ENCODE results near the gene LRRC18. TPM values are rescaled to one million over a fixed set of nuclear protein-coding genes. Genes with fewer than 3 reads are reported as not detected.
A peak's percentile ranks its signal among the peaks of the same experiment; 100 is the strongest.

The LRRC18 gene
- total and polyA plus RNA-seq, 5 donors from 2014 or later: not detected

DNA sequence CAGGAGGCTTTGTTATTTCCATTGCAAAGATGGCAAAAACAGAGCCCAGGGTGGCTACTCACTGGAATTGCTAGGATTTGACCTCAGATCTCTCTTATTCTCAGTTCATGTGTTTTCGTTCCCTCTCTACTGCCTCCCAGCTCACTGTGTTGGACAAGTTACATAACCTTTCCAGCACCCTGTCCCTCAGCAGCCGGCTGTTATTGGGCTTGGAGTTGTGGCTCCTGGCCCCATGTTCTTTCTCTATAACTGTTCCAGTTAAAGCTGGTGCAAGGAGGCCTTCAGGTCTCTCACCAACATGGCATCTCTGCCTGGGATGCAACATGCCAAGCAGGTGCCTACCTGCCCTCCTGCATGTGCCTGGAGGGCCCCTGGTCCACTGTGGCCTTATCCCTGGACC is 56.8 kb downstream of the LRRC18 start:
- Mint-ChIP-seq H3K27me3 (no peaks in the 10 kb centered on the region), H3K27ac (no peak overlapping the region), H3K9me3 (no peaks in the 10 kb centered on the region), H3K36me3 (no peaks in the 10 kb centered on the region), H3K4me3 (no peak overlapping the region), H3K4me1 (peaks cover 0 to 5% (median 0%) of the 10 kb centered on the region in 4 donors)
- Histone ChIP-seq H3K4me1 (ENCODE audit: control insufficient read depth, insufficient read depth, low read length, poor library complexity, severe bottlenecking) (no peaks in the 10 kb centered on the region), H3K9me3 (ENCODE audit: control insufficient read depth in 2 of 2, low read length in 2 of 2) (no peaks in the 10 kb centered on the region), H3K27me3 (ENCODE audit: control insufficient read depth, insufficient read depth, low read length) (no peaks in the 10 kb centered on the region), H3K36me3 (ENCODE audit: control insufficient read depth, insufficient read depth, low read length) (no peaks in the 10 kb centered on the region), H3K4me3 (ENCODE audit: low read depth, low read length) (no peak overlapping the region), H3K27ac (ENCODE audit: insufficient read depth, low read length, poor library complexity, severe bottlenecking) (no peak overlapping the region)
- DNase-seq: no peak
- no peak for ATAC-seq (ENCODE audit: low read depth in 2 of 2)

DNA sequence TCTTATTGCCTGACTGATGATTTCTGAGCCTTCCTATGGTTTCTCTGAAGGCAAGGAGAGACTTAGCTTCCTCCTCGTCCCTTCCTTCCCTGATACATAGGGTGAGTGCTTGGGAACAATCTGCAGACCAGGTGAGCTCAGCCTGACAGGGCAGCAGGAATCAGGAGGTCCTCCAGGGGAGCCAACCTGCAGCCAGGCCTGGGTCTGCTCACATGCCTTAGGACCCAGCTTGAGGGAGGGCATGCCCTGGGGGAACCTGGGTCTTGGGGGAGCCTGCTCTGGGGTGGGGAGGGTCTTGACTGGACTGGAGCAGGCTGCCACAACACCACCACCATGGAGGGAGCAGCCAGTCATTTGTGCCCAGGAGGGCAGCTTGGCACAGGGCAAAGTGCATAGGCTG is 57.7 kb downstream of the LRRC18 start:
- ATAC-seq (ENCODE audit: low read depth in 2 of 2) (no peak), DNase-seq (no peak)
- no peaks in the 10 kb centered on the region for H3K27me3 Mint-ChIP-seq
- H3K4me3 Mint-ChIP-seq: no peak overlapping the region
- no peaks in the 10 kb centered on the region for H3K27me3 ChIP-seq (ENCODE audit: control insufficient read depth, insufficient read depth, low read length)
- no peak overlapping the region for H3K27ac ChIP-seq (ENCODE audit: insufficient read depth, low read length, poor library complexity, severe bottlenecking)
- no peaks in the 10 kb centered on the region for H3K9me3 ChIP-seq (ENCODE audit: control insufficient read depth in 2 of 2, low read length in 2 of 2)
- no peaks in the 10 kb centered on the region for H3K36me3 ChIP-seq (ENCODE audit: control insufficient read depth, insufficient read depth, low read length)
- H3K9me3 Mint-ChIP-seq: no peaks in the 10 kb centered on the region
- no peaks in the 10 kb centered on the region for H3K4me1 ChIP-seq (ENCODE audit: control insufficient read depth, insufficient read depth, low read length, poor library complexity, severe bottlenecking)
- H3K4me3 ChIP-seq (ENCODE audit: low read depth, low read length): no peak overlapping the region
- no peak overlapping the region for H3K27ac Mint-ChIP-seq
- peaks cover 0 to 5% (median 0%) of the 10 kb centered on the region in 4 donors for H3K4me1 Mint-ChIP-seq
- no peaks in the 10 kb centered on the region for H3K36me3 Mint-ChIP-seq

DNA sequence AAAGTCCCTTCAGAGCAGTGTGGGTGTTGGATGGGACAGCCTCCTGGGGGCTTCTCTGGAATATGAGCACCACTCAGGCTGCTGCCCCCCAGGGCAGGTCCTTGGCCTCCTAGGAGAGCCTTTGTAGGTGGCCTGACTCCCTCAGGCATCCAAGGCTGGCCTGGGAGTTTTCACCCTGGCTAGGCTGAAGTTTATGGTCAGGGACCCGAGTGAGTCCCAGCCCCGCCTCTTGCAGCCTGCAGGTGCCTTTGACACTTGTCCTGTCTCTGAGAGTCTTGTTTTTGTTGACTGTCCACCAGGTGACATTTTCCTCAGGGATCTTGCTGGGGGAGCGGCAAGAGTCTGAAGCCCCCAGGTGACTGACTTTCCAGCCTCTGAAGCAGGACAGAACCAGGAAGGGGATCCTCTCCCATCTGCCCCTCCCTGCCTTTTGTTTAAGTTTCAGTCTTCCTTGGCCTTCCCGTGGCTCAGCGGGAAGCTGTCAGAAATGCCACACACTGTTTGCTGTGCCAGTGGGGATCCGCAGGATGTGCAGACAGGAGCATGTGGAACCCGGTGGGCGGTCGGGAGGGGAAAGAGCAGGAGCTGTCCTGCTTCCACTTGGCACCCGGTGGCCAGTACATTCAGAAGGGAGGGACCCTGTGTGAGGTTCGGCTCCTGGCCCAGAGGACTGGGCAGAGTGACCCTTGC is 59.5 kb downstream of the LRRC18 start:
- no peaks in the 10 kb centered on the region for H3K9me3 Mint-ChIP-seq
- H3K9me3 ChIP-seq (ENCODE audit: control insufficient read depth in 2 of 2, low read length in 2 of 2): no peaks in the 10 kb centered on the region
- no peaks in the 10 kb centered on the region for H3K36me3 ChIP-seq (ENCODE audit: control insufficient read depth, insufficient read depth, low read length)
- H3K4me3 Mint-ChIP-seq: no peak overlapping the region
- H3K36me3 Mint-ChIP-seq: no peaks in the 10 kb centered on the region
- H3K4me1 ChIP-seq (ENCODE audit: control insufficient read depth, insufficient read depth, low read length, poor library complexity, severe bottlenecking): no peaks in the 10 kb centered on the region
- DNase-seq: no peak
- H3K4me1 Mint-ChIP-seq: peaks cover 0 to 5% (median 0%) of the 10 kb centered on the region in 4 donors
- no peak for ATAC-seq (ENCODE audit: low read depth in 2 of 2)
- no peak overlapping the region for H3K27ac ChIP-seq (ENCODE audit: insufficient read depth, low read length, poor library complexity, severe bottlenecking)
- no peak overlapping the region for H3K27ac Mint-ChIP-seq
- no peaks in the 10 kb centered on the region for H3K27me3 Mint-ChIP-seq
- no peaks in the 10 kb centered on the region for H3K27me3 ChIP-seq (ENCODE audit: control insufficient read depth, insufficient read depth, low read length)
- H3K4me3 ChIP-seq (ENCODE audit: low read depth, low read length): no peak overlapping the region

DNA sequence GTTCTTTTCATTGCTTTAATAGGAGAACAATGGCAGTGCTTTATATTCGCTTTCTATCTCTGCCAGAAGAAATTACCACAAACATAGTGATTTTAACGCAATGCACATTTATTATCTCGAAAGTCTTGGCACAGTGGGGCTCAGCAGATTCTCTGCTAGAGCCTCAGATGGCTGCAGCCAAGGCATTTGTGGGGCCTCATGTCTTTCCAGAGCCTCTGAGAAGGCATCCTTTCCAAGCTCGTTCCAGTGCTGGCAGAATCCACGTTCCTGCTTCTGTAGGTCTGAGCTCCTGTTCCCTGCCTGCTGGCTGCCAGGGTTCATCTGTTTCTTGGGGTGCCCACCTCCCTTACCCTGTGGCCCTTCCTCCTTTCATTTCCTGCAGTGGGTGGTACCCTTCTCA is 60.2 kb downstream of the LRRC18 start:
- ATAC-seq (ENCODE audit: low read depth in 2 of 2): no peak
- no peaks in the 10 kb centered on the region for H3K9me3 ChIP-seq (ENCODE audit: control insufficient read depth in 2 of 2, low read length in 2 of 2)
- H3K27me3 ChIP-seq (ENCODE audit: control insufficient read depth, insufficient read depth, low read length): no peaks in the 10 kb centered on the region
- no peak overlapping the region for H3K4me3 ChIP-seq (ENCODE audit: low read depth, low read length)
- no peaks in the 10 kb centered on the region for H3K4me1 ChIP-seq (ENCODE audit: control insufficient read depth, insufficient read depth, low read length, poor library complexity, severe bottlenecking)
- Mint-ChIP-seq H3K4me1 (peaks cover 0 to 5% (median 0%) of the 10 kb centered on the region in 4 donors), H3K27me3 (no peaks in the 10 kb centered on the region), H3K9me3 (no peaks in the 10 kb centered on the region), H3K27ac (peak overlapping the region in 1 of 3 donors; percentile 14), H3K36me3 (no peaks in the 10 kb centered on the region), H3K4me3 (no peak overlapping the region)
- H3K36me3 ChIP-seq (ENCODE audit: control insufficient read depth, insufficient read depth, low read length): no peaks in the 10 kb centered on the region
- no peak overlapping the region for H3K27ac ChIP-seq (ENCODE audit: insufficient read depth, low read length, poor library complexity, severe bottlenecking)
- DNase-seq: no peak

DNA sequence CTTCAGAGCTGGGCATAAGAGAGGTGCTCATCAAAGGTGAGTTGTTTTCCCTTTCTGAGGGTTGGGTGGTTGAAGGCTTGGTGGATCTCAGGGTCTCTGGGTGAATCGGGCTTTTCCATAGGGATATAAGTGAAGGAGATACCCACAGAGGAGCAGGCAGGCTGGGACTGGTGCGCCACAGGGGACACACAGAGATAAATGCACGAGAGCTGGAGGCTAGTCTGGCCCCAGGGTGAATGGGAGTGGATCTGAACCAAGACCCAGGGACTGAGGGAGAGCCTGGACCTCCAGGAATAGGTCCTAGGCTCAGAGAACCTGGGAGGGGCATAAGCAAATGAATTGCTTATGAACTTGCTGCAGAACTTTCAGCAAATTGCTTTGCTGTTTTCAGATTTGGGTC is 61.5 kb downstream of the LRRC18 start:
- Histone ChIP-seq H3K4me1 (ENCODE audit: control insufficient read depth, insufficient read depth, low read length, poor library complexity, severe bottlenecking) (no peaks in the 10 kb centered on the region), H3K36me3 (ENCODE audit: control insufficient read depth, insufficient read depth, low read length) (no peaks in the 10 kb centered on the region), H3K27ac (ENCODE audit: insufficient read depth, low read length, poor library complexity, severe bottlenecking) (no peak overlapping the region), H3K27me3 (ENCODE audit: control insufficient read depth, insufficient read depth, low read length) (no peaks in the 10 kb centered on the region), H3K4me3 (ENCODE audit: low read depth, low read length) (no peak overlapping the region), H3K9me3 (ENCODE audit: control insufficient read depth in 2 of 2, low read length in 2 of 2) (no peaks in the 10 kb centered on the region)
- ATAC-seq (ENCODE audit: low read depth in 2 of 2) (no peak), DNase-seq (no peak)
- no peak overlapping the region for H3K27ac Mint-ChIP-seq
- H3K4me1 Mint-ChIP-seq: no peaks in the 10 kb centered on the region
- no peaks in the 10 kb centered on the region for H3K36me3 Mint-ChIP-seq
- no peaks in the 10 kb centered on the region for H3K27me3 Mint-ChIP-seq
- no peak overlapping the region for H3K4me3 Mint-ChIP-seq
- no peaks in the 10 kb centered on the region for H3K9me3 Mint-ChIP-seq

DNA sequence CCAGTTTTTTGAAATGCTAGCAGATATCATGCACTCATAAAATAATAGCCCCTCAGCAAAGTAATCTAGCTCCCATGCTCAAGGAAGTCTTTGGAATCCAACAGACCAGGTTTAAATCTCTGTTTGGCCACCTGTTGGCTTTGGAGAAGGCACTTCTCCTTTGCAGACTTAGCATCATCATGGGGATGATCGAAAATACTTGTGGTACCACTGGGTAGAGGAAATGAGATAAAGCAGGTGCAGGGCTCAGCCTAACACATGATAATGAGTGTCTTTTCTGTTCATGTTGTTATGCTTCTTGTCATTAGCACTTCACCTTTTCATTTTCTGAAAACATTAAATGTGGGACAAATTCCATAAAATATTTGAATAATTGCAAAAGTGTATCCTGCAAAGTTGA is 67.4 kb downstream of the LRRC18 start:
- Mint-ChIP-seq H3K4me1 (no peaks in the 10 kb centered on the region), H3K36me3 (no peaks in the 10 kb centered on the region), H3K27ac (no peak overlapping the region), H3K4me3 (no peak overlapping the region), H3K27me3 (no peaks in the 10 kb centered on the region), H3K9me3 (peaks cover 0 to 4% (median 0%) of the 10 kb centered on the region in 7 donors)
- ATAC-seq (ENCODE audit: low read depth in 2 of 2) (no peak), DNase-seq (no peak)
- Histone ChIP-seq H3K27ac (ENCODE audit: insufficient read depth, low read length, poor library complexity, severe bottlenecking) (no peak overlapping the region), H3K9me3 (ENCODE audit: control insufficient read depth in 2 of 2, low read length in 2 of 2) (no peaks in the 10 kb centered on the region), H3K36me3 (ENCODE audit: control insufficient read depth, insufficient read depth, low read length) (no peaks in the 10 kb centered on the region), H3K27me3 (ENCODE audit: control insufficient read depth, insufficient read depth, low read length) (no peaks in the 10 kb centered on the region), H3K4me3 (ENCODE audit: low read depth, low read length) (no peak overlapping the region), H3K4me1 (ENCODE audit: control insufficient read depth, insufficient read depth, low read length, poor library complexity, severe bottlenecking) (no peaks in the 10 kb centered on the region)

Other genes with a start within 250 kb of the LRRC18 start
- not detected for gene VSTM4, start 175.7 kb upstream of the LRRC18 start, total RNA-seq
- gene VSTM4, start 175.7 kb upstream of the LRRC18 start, polyA plus RNA-seq: under 1 TPM in 1 of 4 donors, not detected in 3; 0.05 TPM
- gene FAM170B, start 194.2 kb upstream of the LRRC18 start, total RNA-seq: not detected
- not detected for gene FAM170B, start 194.2 kb upstream of the LRRC18 start, polyA plus RNA-seq
- 7.9 TPM for gene TMEM273, start 248.6 kb upstream of the LRRC18 start, total RNA-seq
- 10 to 100 TPM; 16.4 to 46.2 (median 35.8) TPM for gene TMEM273, start 248.6 kb upstream of the LRRC18 start, polyA plus RNA-seq

All from CD4-positive, CD25-positive, alpha-beta regulatory T cell (primary cell).